H54 (cell line): ENCODE results near the gene SAMD13.
A peak's percentile ranks its signal among the peaks of the same experiment; 100 is the strongest.

Experiments used
- DNase-seq: peaks from one replicate; pipeline ENCODE4 v3.0.0; 2011; ENCODE audit warnings: low spot score, mixed read lengths; ENCODE audit not compliant: insufficient read length
- FAIRE-seq: peaks from 3 replicates; lab custom pipeline; 2011; peaks lifted over from hg19 to GRCh38; lab: Jason Lieb, UNC
- POLR2A ChIP-seq: IDR thresholded peaks from 2 replicates; pipeline ENCODE4 v1.6.1; 2011; ENCODE audit warnings: low read depth, mild to moderate bottlenecking, low read length

SAMD13 gene

GRCh38 chr1:84297546-84298244 lies 3.8 kb upstream of the SAMD13 start:
- TF ChIP-seq POLR2A: no peak
- FAIRE-seq (no peak), DNase-seq (no peak)

GRCh38 chr1:84298328-84298683 lies 3.2 kb upstream of the SAMD13 start:
- FAIRE-seq (no peak), DNase-seq (peak; percentile 58)
- peak; percentile 80 for TF ChIP-seq POLR2A

- peak; percentile 17; the same call in 1 of the 2 replicates for TF ChIP-seq POLR2A
- FAIRE-seq (peak; percentile 78), DNase-seq (no peak)
Observed at GRCh38 chr1:84298684-84299535, 2.6 kb upstream of the SAMD13 start.

GRCh38 chr1:84299536-84300170 lies 1.9 kb upstream of the SAMD13 start:
- no peak for TF ChIP-seq POLR2A
- no peak for DNase-seq
- FAIRE-seq: peak; percentile 71

GRCh38 chr1:84300501-84300900 lies 1.0 kb upstream of the SAMD13 start:
- no peak for TF ChIP-seq POLR2A
- DNase-seq (no peak), FAIRE-seq (no peak)

GRCh38 chr1:84301785-84302385 lies 377 bp downstream of the SAMD13 start:
- TF ChIP-seq POLR2A: no peak
- DNase-seq (no peak), FAIRE-seq (peak; percentile 20)

- FAIRE-seq (no peak), DNase-seq (no peak)
- no peak for TF ChIP-seq POLR2A
Observed at GRCh38 chr1:84303314-84303830, 1.9 kb downstream of the SAMD13 start.

GRCh38 chr1:84307398-84307797 lies 5.9 kb downstream of the SAMD13 start:
- FAIRE-seq (no peak), DNase-seq (no peak)

GRCh38 chr1:84311296-84311695 lies 9.8 kb downstream of the SAMD13 start:
- no peak for DNase-seq
- TF ChIP-seq POLR2A: no peak
- FAIRE-seq: no peak

More at GRCh38 chr1:84307398-84307797, 5.9 kb downstream of the SAMD13 start:
- TF ChIP-seq POLR2A: no peak

GRCh38 chr1:84319662-84320061 lies 18.2 kb downstream of the SAMD13 start:
- no peak for FAIRE-seq
- no peak for DNase-seq
- no peak for TF ChIP-seq POLR2A

GRCh38 chr1:84327830-84328229 lies 26.3 kb downstream of the SAMD13 start:
- no peak for TF ChIP-seq POLR2A
- no peak for FAIRE-seq
- DNase-seq: no peak

- DNase-seq (no peak), FAIRE-seq (no peak)
- TF ChIP-seq POLR2A: no peak
Observed at GRCh38 chr1:84330125-84330984, 28.8 kb downstream of the SAMD13 start.

- DNase-seq (no peak), FAIRE-seq (no peak)
- no peak for TF ChIP-seq POLR2A
Observed at GRCh38 chr1:84339503-84339902, 38.0 kb downstream of the SAMD13 start.
